Stimulated activated CD4-positive, alpha-beta T cell treated with anti-CD3 and anti-CD28 coated beads, TNF-alpha, amount 100 ng/mL, for 48 hours (primary cell): ENCODE results near the gene PBX4.
"Not testable (repeated sequence)": the region's sequence is repeated elsewhere in the genome, so short reads cannot be mapped to it uniquely, and the experiment has no call there.

ENCODE experiments used
- DNase-seq, 3 donors: peaks; one replicate each; pipeline ENCODE4 v3.0.0-alpha.2; 2020; ENCODE audit warnings: low read depth in 3 of 3

The PBX4 gene

GRCh38 chr19:19626516-19627472 is 8.3 kb upstream of the PBX4 start:
- DNase-seq, result no peak

GRCh38 chr19:19624032-19624570 is 5.6 kb upstream of the PBX4 start:
- no peak for DNase-seq

- no peak for DNase-seq
These were observed 4.9 kb upstream of the PBX4 start for GRCh38 chr19:19623383-19623782.

- no peak for DNase-seq
These were observed 1.3 kb upstream of the PBX4 start for GRCh38 chr19:19619849-19620210.

GRCh38 chr19:19619181-19619848 is 828 bp upstream of the PBX4 start:
- no peak for DNase-seq

GRCh38 chr19:19615086-19615485 is 3.4 kb downstream of the PBX4 start:
- DNase-seq, result no peak

- DNase-seq, result no peak
These were observed 5.0 kb downstream of the PBX4 start for GRCh38 chr19:19613506-19613905.

- no peak for DNase-seq
These were observed 7.9 kb downstream of the PBX4 start for GRCh38 chr19:19610376-19611202.

GRCh38 chr19:19606686-19607085 is 11.8 kb downstream of the PBX4 start:
- DNase-seq, result not testable (repeated sequence)

- no peak for DNase-seq
These were observed 12.5 kb downstream of the PBX4 start for GRCh38 chr19:19606021-19606420.

- no peak for DNase-seq
These were observed 15.7 kb downstream of the PBX4 start for GRCh38 chr19:19602713-19603324.

GRCh38 chr19:19602136-19602712 is 16.3 kb downstream of the PBX4 start:
- no peak for DNase-seq

GRCh38 chr19:19600793-19601330 is 17.6 kb downstream of the PBX4 start:
- DNase-seq, result no peak

GRCh38 chr19:19598728-19599451 is 19.6 kb downstream of the PBX4 start:
- peak in 1 of 3 donors; percentile 46 for DNase-seq

- DNase-seq, result peak in 1 of 3 donors; percentile 47
These were observed 20.6 kb downstream of the PBX4 start for GRCh38 chr19:19597809-19598306.

- no peak for DNase-seq
These were observed 23.3 kb downstream of the PBX4 start for GRCh38 chr19:19595171-19595701.

GRCh38 chr19:19594381-19594780 is 24.1 kb downstream of the PBX4 start:
- no peak for DNase-seq

- no peak for DNase-seq
These were observed 25.8 kb downstream of the PBX4 start for GRCh38 chr19:19592690-19593089.

- DNase-seq, result peak; percentile 48 to 64 (median 59)
These were observed 27.2 kb downstream of the PBX4 start for GRCh38 chr19:19591133-19591825.
